AG04450 (cell line): ENCODE results near the gene LGALS1. TPM values are rescaled to one million over a fixed set of nuclear protein-coding genes. Genes with fewer than 3 reads are reported as not detected.

Experiments
- CTCF ChIA-PET: fragments of 300-600, 350-600 bp; formaldehyde crosslinking; extraction: SDS; loops from one replicate; lab custom pipeline; 2022; ENCODE audit warnings: antibody characterized with exemption, inconsistent platforms; lab: Charles Lee
- POLR2A ChIA-PET: fragments of 350-600 bp; formaldehyde crosslinking; extraction: SDS; loops from one replicate; lab custom pipeline; 2021; ENCODE audit warnings: antibody characterized with exemption, inconsistent platforms; lab: Yijun Ruan, JAX
- DNase-seq: peaks from one replicate; pipeline ENCODE4 v3.0.0-alpha.2; 2011; ENCODE audit warnings: low read depth, low spot score
- H3K27ac ChIP-seq: one replicate; pipeline ENCODE4 v1.5.1; 2012; ENCODE audit warnings: low read depth, low read length, control low read depth
- H3K27me3 ChIP-seq: one replicate; pipeline ENCODE4 v1.6.0; 2012; ENCODE audit warnings: low read length; ENCODE audit not compliant: control insufficient read depth, insufficient read depth
- H3K4me3 ChIP-seq: 2 replicates; pipeline ENCODE4 v1.5.1; 2011; ENCODE audit warnings: mild to moderate bottlenecking, low read depth, low read length, control low read depth
- H3K9me3 ChIP-seq: 2 replicates; pipeline ENCODE4 v1.5.1; 2012; ENCODE audit warnings: low read length; ENCODE audit not compliant: control insufficient read depth, insufficient read depth
- CTCF ChIP-seq: IDR thresholded peaks from 2 replicates; pipeline ENCODE4 v1.5.1; 2011; ENCODE audit warnings: low read depth, low read length, control low read depth, inconsistent platforms
- polyA plus RNA-seq: library from polyadenylated mRNA; depleted of rRNA; stranded (reverse); fragments of >200 nt; gene quantifications from 2 replicates; pipeline ENCODE4 v1.2.3, GENCODE V29; 2011

Gene LGALS1
- polyA plus RNA-seq, 1 experiment = 5,926 TPM

- DNase-seq = no peak
- Histone ChIP-seq H3K4me3 (no peak overlapping the region), H3K9me3 (no peaks in the 10 kb centered on the region; the same call in 1 of the 2 replicates), H3K27ac (no peak overlapping the region), H3K27me3 (no peaks in the 10 kb centered on the region)
- CTCF ChIA-PET = interaction anchor here (0.7 to 2.6 kb wide), 3 partner anchors 14 to 21 kb away, joined by 3 to 10 read pairs (median 3); no protein-coding TSS in a partner anchor
- TF ChIP-seq CTCF = no peak
- POLR2A ChIA-PET = interaction anchor here (0.5 to 0.6 kb wide), 2 partner anchors 59 to 165 kb away, joined by 4 to 6 read pairs; partner anchors contain the start of gene NOL12
Observed at GRCh38 chr22:37627121-37627520, 48.3 kb upstream of the LGALS1 start.

GRCh38 chr22:37627545-37627944 lies 47.9 kb upstream of the LGALS1 start:
- Histone ChIP-seq H3K4me3 (no peak overlapping the region), H3K27me3 (no peaks in the 10 kb centered on the region), H3K27ac (no peak overlapping the region), H3K9me3 (no peaks in the 10 kb centered on the region; the same call in 1 of the 2 replicates)
- DNase-seq = no peak
- CTCF ChIA-PET = interaction anchor here (0.7 to 2.6 kb wide), 4 partner anchors 14 to 21 kb away, joined by 3 to 10 read pairs (median 3); no protein-coding TSS in a partner anchor
- POLR2A ChIA-PET = interaction anchor here (0.5 kb wide), 1 partner anchor 164 kb away, joined by 6 read pairs; no protein-coding TSS in a partner anchor
- TF ChIP-seq CTCF = no peak

GRCh38 chr22:37628830-37629229 lies 46.6 kb upstream of the LGALS1 start:
- ChIA-PET CTCF (no interaction called here), POLR2A (no interaction called here)

GRCh38 chr22:37629928-37630327 lies 45.5 kb upstream of the LGALS1 start:
- Histone ChIP-seq H3K4me3 (no peak overlapping the region), H3K27me3 (no peaks in the 10 kb centered on the region), H3K9me3 (no peaks in the 10 kb centered on the region), H3K27ac (no peak overlapping the region)
- ChIA-PET POLR2A (no interaction called here), CTCF (no interaction called here)
- TF ChIP-seq CTCF = no peak
- DNase-seq = no peak

More at GRCh38 chr22:37628830-37629229, 46.6 kb upstream of the LGALS1 start:
- no peak for DNase-seq
- TF ChIP-seq CTCF = no peak
- Histone ChIP-seq H3K27me3 (no peaks in the 10 kb centered on the region), H3K9me3 (no peaks in the 10 kb centered on the region), H3K27ac (no peak overlapping the region), H3K4me3 (no peak overlapping the region)

- POLR2A ChIA-PET = interaction anchor here (0.6 to 1.5 kb wide), 2 partner anchors 10 to 81 kb away, joined by 3 read pairs; no protein-coding TSS in a partner anchor
- CTCF ChIA-PET = interaction anchor here (0.6 to 4.8 kb wide), 3 partner anchors 13 to 219 kb away, joined by 3 to 57 read pairs (median 4); no protein-coding TSS in a partner anchor
Observed at GRCh38 chr22:37630839-37631435, 44.5 kb upstream of the LGALS1 start.

More at GRCh38 chr22:37630839-37631435, 44.5 kb upstream of the LGALS1 start:
- Histone ChIP-seq H3K27ac (no peak overlapping the region), H3K27me3 (no peaks in the 10 kb centered on the region), H3K9me3 (no peaks in the 10 kb centered on the region), H3K4me3 (no peak overlapping the region)
- TF ChIP-seq CTCF = no peak
- no peak for DNase-seq
